GM23338 (cell line): Measurements from ENCODE around the gene KCNK17. TPM values are rescaled to one million over a fixed set of nuclear protein-coding genes. Genes with fewer than 3 reads are reported as not detected.

ENCODE experiments used
- ATAC-seq: fragments of 200-7000 bp; cut with Tn5 transposase; 3 replicates; pipeline ENCODE4 v1.9.1; 2020
- DNase-seq: peaks from one replicate; pipeline ENCODE4 v3.0.0-alpha.2; 2015; ENCODE audit warnings: low spot score
- H2AFZ ChIP-seq: fragments of 200-600 bp; sonication (generic); 2 replicates; pipeline ENCODE4 v1.8.0; 2016; ENCODE audit warnings: antibody characterized with exemption, mild to moderate bottlenecking, moderate library complexity
- H3F3A ChIP-seq: fragments of 200-600 bp; sonication (generic); replicated peaks from 2 replicates; pipeline ENCODE4 v1.8.0; 2017; ENCODE audit warnings: antibody characterized with exemption, mixed run types, low read depth
- H3K27ac ChIP-seq: fragments of 200-600 bp; sonication (generic); 2 replicates; pipeline ENCODE4 v1.6.1; 2016; ENCODE audit warnings: low read depth
- H3K27me3 ChIP-seq: fragments of 200-600 bp; sonication (generic); 2 replicates; pipeline ENCODE4 v1.8.0; 2016; ENCODE audit warnings: mild to moderate bottlenecking, mixed run types, moderate library complexity; ENCODE audit not compliant: insufficient read depth
- H3K36me3 ChIP-seq: fragments of 200-600 bp; sonication (generic); 2 replicates; pipeline ENCODE4 v1.8.0; 2016; ENCODE audit warnings: mild to moderate bottlenecking; ENCODE audit not compliant: insufficient read depth
- H3K4me1 ChIP-seq: fragments of 200-600 bp; sonication (generic); 2 replicates; pipeline ENCODE4 v1.8.0; 2016; ENCODE audit warnings: mild to moderate bottlenecking, moderate library complexity; ENCODE audit not compliant: insufficient read depth
- H3K4me2 ChIP-seq: fragments of 200-600 bp; sonication (generic); 2 replicates; pipeline ENCODE4 v1.7.1; 2017; ENCODE audit warnings: mixed run types
- H3K4me3 ChIP-seq: fragments of 200-600 bp; sonication (generic); 2 replicates; pipeline ENCODE4 v1.6.1; 2016; ENCODE audit warnings: mixed run types
- H3K79me2 ChIP-seq: fragments of 200-600 bp; sonication (generic); replicated peaks from 2 replicates; pipeline ENCODE4 v1.8.0; 2017; ENCODE audit warnings: mild to moderate bottlenecking; ENCODE audit not compliant: insufficient read depth
- H3K9me2 ChIP-seq: fragments of 200-600 bp; sonication (generic); 2 replicates; pipeline ENCODE4 v1.8.0; 2017; ENCODE audit not compliant: insufficient read depth
- H4K20me1 ChIP-seq: fragments of 200-600 bp; sonication (generic); replicated peaks from 2 replicates; pipeline ENCODE4 v1.8.0; 2017; ENCODE audit warnings: mild to moderate bottlenecking; ENCODE audit not compliant: insufficient read depth
- H3K27ac Mint-ChIP-seq: 2 replicates; pipeline ENCODE4 v1.8.0; 2020; ENCODE audit warnings: inconsistent platforms, mild to moderate bottlenecking, moderate library complexity, mixed read lengths
- H3K27me3 Mint-ChIP-seq: 3 replicates; pipeline ENCODE4 v1.8.0; 2022; ENCODE audit warnings: low read depth, mild to moderate bottlenecking, moderate library complexity, mixed read lengths, inconsistent platforms; ENCODE audit not compliant: insufficient read depth, poor library complexity
- H3K36me3 Mint-ChIP-seq: 3 replicates; pipeline ENCODE4 v1.8.0; 2021; ENCODE audit warnings: low read depth, mild to moderate bottlenecking, inconsistent platforms, moderate library complexity, mixed read lengths
- H3K4me1 Mint-ChIP-seq: 3 replicates; pipeline ENCODE4 v1.8.0; 2020; ENCODE audit warnings: mild to moderate bottlenecking, inconsistent platforms, mixed read lengths
- H3K4me3 Mint-ChIP-seq: 3 replicates; pipeline ENCODE4 v1.8.0; 2021; ENCODE audit warnings: moderate library complexity, mild to moderate bottlenecking, inconsistent platforms, mixed read lengths
- H3K9me3 Mint-ChIP-seq: 3 replicates; pipeline ENCODE4 v1.8.0; 2020; ENCODE audit warnings: moderate library complexity, mild to moderate bottlenecking, inconsistent platforms, mixed read lengths
- CREB1 ChIP-seq: fragments of 250-450 bp; sonication (Bioruptor Pico); IDR thresholded peaks from 2 replicates; pipeline ENCODE4 v1.5.0; 2020; ENCODE audit warnings: low read depth, mild to moderate bottlenecking, moderate library complexity
- CTCF ChIP-seq, 2 experiments: fragments of 200-600 bp in 1 of 2; sonication (generic) in 1 of 2; conservative IDR thresholded peaks; 2 replicates each; pipeline versions ENCODE4 v1.5.1 to v1.6.1; 2016 to 2017; ENCODE audit warnings: antibody characterized with exemption in 2 of 2, low read depth in 2 of 2, mild to moderate bottlenecking in 2 of 2, moderate library complexity in 1 of 2
- ETS1 ChIP-seq: IDR thresholded peaks from 2 replicates; pipeline ENCODE4 v1.6.1; 2016; ENCODE audit warnings: antibody characterized with exemption
- EZH2phosphoT487 ChIP-seq: fragments of 200-600 bp; sonication (generic); IDR thresholded peaks from one replicate; pipeline ENCODE4 v1.8.1; 2018; ENCODE audit warnings: antibody characterized with exemption; ENCODE audit not compliant: unreplicated experiment
- JUNB ChIP-seq: IDR thresholded peaks from one replicate; pipeline ENCODE4 v1.6.1; 2016; ENCODE audit warnings: antibody characterized with exemption; ENCODE audit not compliant: unreplicated experiment
- NANOG ChIP-seq: IDR thresholded peaks from 2 replicates; pipeline ENCODE4 v1.6.1; 2016; ENCODE audit warnings: antibody characterized with exemption, borderline replicate concordance
- POLR2AphosphoS5 ChIP-seq: IDR thresholded peaks from 2 replicates; pipeline ENCODE4 v1.6.1; 2016; ENCODE audit warnings: antibody characterized with exemption, low read depth
- REST ChIP-seq: IDR thresholded peaks from one replicate; pipeline ENCODE4 v1.6.1; 2018; ENCODE audit warnings: antibody characterized with exemption; ENCODE audit not compliant: unreplicated experiment
- STAT1 ChIP-seq: IDR thresholded peaks from one replicate; pipeline ENCODE4 v1.6.1; 2016; ENCODE audit warnings: antibody characterized with exemption; ENCODE audit not compliant: unreplicated experiment
- ZNF114 ChIP-seq: fragments of 250-450 bp; sonication (Bioruptor Pico); IDR thresholded peaks from 2 replicates; pipeline ENCODE4 v1.5.0; 2020; ENCODE audit warnings: mild to moderate bottlenecking, moderate library complexity
- ZNF331 ChIP-seq: fragments of 250-450 bp; sonication (Bioruptor Pico); IDR thresholded peaks from 2 replicates; pipeline ENCODE4 v1.5.0; 2020; ENCODE audit warnings: low read depth, mild to moderate bottlenecking, moderate library complexity
- polyA plus RNA-seq: library from polyadenylated mRNA; unstranded; fragments of >200 nt; fragmentation: Nextera tagmentation; extraction: Ambion mirVana; gene quantifications from 2 replicates; pipeline ENCODE4 v1.2.1, GENCODE V29; 2016
- total RNA-seq: library from RNA; depleted of rRNA; stranded (reverse); fragments of >200 nt; shearing (Covaris generic); gene quantifications from 2 replicates; pipeline ENCODE4 v1.2.3, GENCODE V29; 2014

The KCNK17 gene
- total and polyA plus RNA-seq, 2 experiments from 2014 or later, result 2.2 to 3.1 TPM

GRCh38 chr6:39280247-39280731, 33.9 kb downstream of the KCNK17 start:
- no peaks in the 10 kb centered on the region for H4K20me1 ChIP-seq
- H3K4me3 ChIP-seq, result no peak overlapping the region
- ATAC-seq (peak; percentile 44), DNase-seq (no peak)
- no peaks in the 10 kb centered on the region for H3K79me2 ChIP-seq
- no peaks in the 10 kb centered on the region for H3K27me3 ChIP-seq
- H3K27me3 Mint-ChIP-seq, result peaks cover 10% of the 10 kb centered on the region
- H3K36me3 Mint-ChIP-seq, result no peaks in the 10 kb centered on the region
- no peaks in the 10 kb centered on the region for H3K4me1 ChIP-seq
- H3K4me2 ChIP-seq, result no peak overlapping the region
- TF ChIP-seq CREB1 (CRISPR knock-in tag), result no peak
- no peak for TF ChIP-seq EZH2phosphoT487
- TF ChIP-seq ZNF114 (CRISPR knock-in tag), result no peak
- no peaks in the 10 kb centered on the region for H3F3A ChIP-seq
- no peak overlapping the region for H3K4me3 Mint-ChIP-seq
- H3K36me3 ChIP-seq, result no peaks in the 10 kb centered on the region
- H3K27ac Mint-ChIP-seq, result no peak overlapping the region
- no peaks in the 10 kb centered on the region for H3K9me3 Mint-ChIP-seq
- H3K9me2 ChIP-seq, result peaks cover 6% of the 10 kb centered on the region
- peaks cover 10% of the 10 kb centered on the region for H3K4me1 Mint-ChIP-seq
- no peak overlapping the region for H2AFZ ChIP-seq
- H3K27ac ChIP-seq, result no peak overlapping the region

GRCh38 chr6:39279539-39279938, 34.7 kb downstream of the KCNK17 start:
- H3K4me3 Mint-ChIP-seq, result no peak overlapping the region
- H3K4me2 ChIP-seq, result no peak overlapping the region
- H3K9me3 Mint-ChIP-seq, result no peaks in the 10 kb centered on the region; the same call in 2 of the 3 replicates
- TF ChIP-seq POLR2AphosphoS5 (no peak), ZNF114 (CRISPR knock-in tag) (no peak), NANOG (no peak), CTCF (conservative IDR thresholded peaks at IDR 0.05; ENCODE audit: low read depth in 2 of 2) (no peak), CREB1 (CRISPR knock-in tag) (no peak), JUNB (no peak), STAT1 (no peak), REST (no peak), ZNF331 (CRISPR knock-in tag) (no peak), EZH2phosphoT487 (no peak), ETS1 (no peak)

More at GRCh38 chr6:39279539-39279938, 34.7 kb downstream of the KCNK17 start:
- Histone ChIP-seq H3K4me3 (no peak overlapping the region), H3K9me2 (no peaks in the 10 kb centered on the region; the same call in none of the 2 replicates), H3K27me3 (no peaks in the 10 kb centered on the region), H4K20me1 (no peaks in the 10 kb centered on the region), H3K36me3 (no peaks in the 10 kb centered on the region), H2AFZ (no peak overlapping the region), H3K27ac (no peak overlapping the region), H3K4me1 (no peaks in the 10 kb centered on the region), H3F3A (no peaks in the 10 kb centered on the region), H3K79me2 (no peaks in the 10 kb centered on the region)
- no peak for ATAC-seq
- no peaks in the 10 kb centered on the region for H3K36me3 Mint-ChIP-seq
- peaks cover 10% of the 10 kb centered on the region for H3K27me3 Mint-ChIP-seq
- peaks cover 12% of the 10 kb centered on the region for H3K4me1 Mint-ChIP-seq
- DNase-seq, result no peak
- H3K27ac Mint-ChIP-seq, result no peak overlapping the region
